Measurements from ENCODE around the gene UBE2L5.

DNA sequence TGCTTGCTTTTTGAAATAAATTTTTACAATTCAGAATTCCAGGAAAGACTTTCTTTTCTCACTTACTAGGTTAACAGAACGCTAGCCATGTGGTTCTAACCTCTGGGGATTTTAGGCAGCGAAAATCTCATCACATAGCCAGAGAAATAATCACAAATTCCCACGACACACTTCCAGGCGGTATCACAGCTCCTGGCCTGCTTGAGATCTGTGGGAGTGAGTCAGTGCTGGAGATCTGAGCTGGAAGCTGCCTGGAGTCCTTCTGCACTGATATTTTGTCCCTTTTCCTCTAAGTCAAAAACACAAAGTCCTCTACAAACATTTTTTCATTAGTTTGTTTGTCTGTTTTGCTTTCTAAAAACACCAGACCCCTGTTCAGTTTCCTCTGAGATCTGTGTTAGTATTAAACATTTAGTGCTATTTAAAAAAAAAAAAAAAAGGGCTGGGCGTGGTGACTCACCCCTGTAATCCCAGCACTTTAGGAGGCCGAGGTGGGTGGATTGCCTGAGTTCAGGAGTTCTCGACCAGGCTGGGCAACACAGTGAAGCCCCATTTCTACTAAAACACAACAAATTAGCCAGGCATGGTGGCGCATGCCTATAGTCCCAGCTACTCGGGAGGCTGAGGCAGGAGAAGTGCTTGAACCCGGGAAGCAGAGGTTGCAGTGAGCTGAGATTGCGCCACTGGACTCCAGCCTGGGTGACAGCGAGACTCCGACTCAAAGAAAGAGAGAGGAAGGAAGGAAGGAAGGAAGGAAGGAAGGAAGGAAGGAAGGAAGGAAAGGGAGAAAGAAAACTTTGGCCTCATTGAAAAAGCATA, 12.2 kb upstream of the UBE2L5 start:
- TF ChIP-seq, protein P1, sequence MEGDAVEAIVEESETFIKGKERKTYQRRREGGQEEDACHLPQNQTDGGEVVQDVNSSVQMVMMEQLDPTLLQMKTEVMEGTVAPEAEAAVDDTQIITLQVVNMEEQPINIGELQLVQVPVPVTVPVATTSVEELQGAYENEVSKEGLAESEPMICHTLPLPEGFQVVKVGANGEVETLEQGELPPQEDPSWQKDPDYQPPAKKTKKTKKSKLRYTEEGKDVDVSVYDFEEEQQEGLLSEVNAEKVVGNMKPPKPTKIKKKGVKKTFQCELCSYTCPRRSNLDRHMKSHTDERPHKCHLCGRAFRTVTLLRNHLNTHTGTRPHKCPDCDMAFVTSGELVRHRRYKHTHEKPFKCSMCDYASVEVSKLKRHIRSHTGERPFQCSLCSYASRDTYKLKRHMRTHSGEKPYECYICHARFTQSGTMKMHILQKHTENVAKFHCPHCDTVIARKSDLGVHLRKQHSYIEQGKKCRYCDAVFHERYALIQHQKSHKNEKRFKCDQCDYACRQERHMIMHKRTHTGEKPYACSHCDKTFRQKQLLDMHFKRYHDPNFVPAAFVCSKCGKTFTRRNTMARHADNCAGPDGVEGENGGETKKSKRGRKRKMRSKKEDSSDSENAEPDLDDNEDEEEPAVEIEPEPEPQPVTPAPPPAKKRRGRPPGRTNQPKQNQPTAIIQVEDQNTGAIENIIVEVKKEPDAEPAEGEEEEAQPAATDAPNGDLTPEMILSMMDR (conservative IDR thresholded peaks at IDR 0.05 in 1 of 2, IDR thresholded peaks at IDR 0.05 in 1 of 2; ENCODE audit: low read depth in 1 of 2, low read length in 2 of 2) = no peak
- no peak for TF ChIP-seq EZH2 (IDR thresholded peaks at IDR 0.05; ENCODE audit: low read length, missing control alignments)
